ENCODE results near the gene FIGN.

The FIGN gene

DNA sequence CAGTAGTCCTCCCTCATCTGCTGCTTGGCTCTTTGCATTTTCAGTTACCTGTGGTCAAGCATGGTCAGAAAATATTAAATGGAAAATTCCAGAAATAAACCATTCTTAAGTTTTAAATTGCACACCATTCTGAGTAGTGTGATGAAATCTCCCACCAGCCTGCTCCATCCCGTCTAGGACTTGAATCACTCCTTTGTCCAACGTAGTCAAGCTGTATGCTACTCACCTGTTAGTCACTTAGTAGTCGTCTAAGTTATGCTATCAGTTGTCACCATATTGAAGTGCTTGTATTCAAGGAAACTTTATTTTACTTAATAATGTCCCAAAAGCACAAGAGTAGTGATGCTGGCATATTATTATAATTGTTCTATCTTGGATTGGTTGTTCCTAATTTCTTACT, 172.5 kb downstream of the FIGN start:
- no peak for DNase-seq (ENCODE audit: low read depth in 3 of 3)

DNA sequence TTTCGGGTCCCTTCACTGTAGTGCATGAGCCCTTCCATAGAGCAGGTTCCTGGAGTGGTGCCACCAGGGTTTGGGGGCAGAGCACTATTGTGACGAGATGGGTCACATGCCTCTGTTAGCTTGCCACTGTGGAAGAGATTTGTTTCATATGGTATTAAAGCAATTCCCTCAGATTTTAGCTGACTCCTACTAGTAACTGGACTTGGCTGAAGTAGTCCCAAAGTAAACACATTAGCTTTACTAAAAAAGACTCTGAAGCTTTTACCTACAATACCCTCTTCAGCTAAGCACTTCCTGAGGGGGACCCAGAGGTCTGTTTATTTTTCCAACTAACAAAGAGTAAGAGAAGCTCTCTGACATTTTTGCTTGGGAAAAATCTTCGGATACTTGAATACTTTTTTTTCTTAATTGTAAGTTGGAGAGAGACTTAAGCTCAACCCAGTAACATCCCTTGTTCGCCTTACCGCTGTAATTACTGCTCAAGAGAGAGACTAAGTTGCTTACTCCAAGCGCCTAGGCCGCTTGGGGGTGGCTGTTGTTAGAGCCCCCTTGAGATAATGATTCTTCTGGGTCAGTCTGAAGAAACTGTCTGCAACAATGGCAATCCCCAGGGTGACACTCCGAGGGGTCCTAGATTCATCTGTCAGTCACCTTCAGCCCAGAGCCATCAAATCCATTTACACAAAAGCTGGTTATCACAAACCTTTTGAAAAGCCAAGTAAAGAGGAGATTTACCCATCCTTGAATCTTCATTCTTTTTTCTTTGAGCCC, 177.4 kb downstream of the FIGN start:
- DNase-seq (ENCODE audit: low read depth in 3 of 3) = no peak

DNA sequence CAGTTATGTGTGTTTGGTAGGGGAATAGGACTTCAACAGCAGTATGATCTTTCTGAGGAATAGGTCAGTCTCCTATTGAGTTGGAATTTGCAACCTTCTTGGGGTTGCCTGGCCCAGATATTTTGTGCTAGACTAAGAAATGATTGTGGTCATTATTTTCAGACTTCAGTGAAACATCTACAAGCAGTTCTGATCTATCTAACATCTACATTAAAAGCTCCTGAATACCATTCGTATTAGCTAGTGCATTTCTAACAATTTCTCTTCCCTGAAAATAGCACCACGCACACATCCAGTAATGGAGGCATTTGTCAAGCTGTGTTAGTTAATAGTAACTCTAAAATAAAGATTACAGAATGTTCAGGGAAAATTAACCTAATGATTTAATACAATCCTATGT, 179.3 kb downstream of the FIGN start:
- no peak for DNase-seq (ENCODE audit: low read depth in 3 of 3)

DNA sequence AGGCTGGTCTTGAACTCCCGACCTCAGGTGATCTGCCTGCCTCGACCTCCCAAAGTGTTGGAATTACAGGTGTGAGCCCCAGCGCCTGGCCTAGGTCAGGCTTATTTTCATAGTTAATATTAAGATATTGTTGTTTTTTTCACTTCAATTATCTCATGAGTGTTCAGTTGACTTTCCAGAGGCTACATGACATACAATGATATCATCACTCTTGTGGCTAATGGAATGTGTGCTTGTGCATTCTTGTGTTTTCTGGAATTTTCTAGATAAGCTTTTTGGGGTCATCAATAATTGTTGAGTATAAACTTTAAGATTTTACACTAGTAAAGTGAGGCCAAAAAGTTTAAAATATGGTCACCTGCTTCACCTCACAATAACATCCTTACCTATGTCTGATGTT, 180.9 kb downstream of the FIGN start:
- DNase-seq (ENCODE audit: low read depth in 3 of 3) = no peak

DNA sequence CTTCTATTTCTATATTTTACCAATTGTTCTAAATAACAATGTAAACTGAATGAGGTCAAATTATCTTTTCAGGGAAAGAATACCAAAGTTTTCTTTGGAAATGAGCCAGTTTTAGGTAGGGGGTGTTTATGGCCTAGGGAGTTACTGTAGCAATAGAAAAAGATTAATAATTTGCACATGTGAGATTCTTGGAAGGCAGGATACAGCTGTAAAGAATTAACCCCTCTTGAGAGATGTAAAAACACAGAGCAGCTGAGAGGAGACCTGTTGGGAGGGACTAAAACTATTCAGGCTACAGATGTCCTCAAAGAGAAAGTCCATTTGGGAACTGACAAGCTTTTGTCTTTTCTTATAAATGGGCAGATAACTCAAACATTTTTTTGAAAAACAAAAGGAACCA, 182.2 kb downstream of the FIGN start:
- no peak for DNase-seq (ENCODE audit: low read depth in 3 of 3)

DNA sequence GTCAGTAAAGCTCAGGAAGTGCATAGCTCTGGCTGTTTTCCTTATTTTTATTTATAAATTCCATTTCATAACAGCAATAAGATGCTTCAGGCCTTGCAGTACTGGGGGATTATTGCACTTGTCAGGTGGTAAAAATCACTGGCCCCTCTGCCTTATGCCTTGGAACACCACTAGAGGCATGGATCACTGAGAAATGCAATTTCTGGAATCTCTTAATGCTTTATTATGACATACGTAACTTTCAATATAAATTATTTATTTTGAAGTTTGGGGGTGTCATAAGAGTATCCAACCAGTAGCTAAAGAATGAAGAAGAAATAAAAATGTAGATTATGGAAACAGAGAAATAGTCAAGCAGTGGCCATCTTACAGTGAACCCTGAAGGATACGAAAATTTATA, 183.1 kb downstream of the FIGN start:
- no peak for DNase-seq (ENCODE audit: low read depth in 3 of 3)

DNA sequence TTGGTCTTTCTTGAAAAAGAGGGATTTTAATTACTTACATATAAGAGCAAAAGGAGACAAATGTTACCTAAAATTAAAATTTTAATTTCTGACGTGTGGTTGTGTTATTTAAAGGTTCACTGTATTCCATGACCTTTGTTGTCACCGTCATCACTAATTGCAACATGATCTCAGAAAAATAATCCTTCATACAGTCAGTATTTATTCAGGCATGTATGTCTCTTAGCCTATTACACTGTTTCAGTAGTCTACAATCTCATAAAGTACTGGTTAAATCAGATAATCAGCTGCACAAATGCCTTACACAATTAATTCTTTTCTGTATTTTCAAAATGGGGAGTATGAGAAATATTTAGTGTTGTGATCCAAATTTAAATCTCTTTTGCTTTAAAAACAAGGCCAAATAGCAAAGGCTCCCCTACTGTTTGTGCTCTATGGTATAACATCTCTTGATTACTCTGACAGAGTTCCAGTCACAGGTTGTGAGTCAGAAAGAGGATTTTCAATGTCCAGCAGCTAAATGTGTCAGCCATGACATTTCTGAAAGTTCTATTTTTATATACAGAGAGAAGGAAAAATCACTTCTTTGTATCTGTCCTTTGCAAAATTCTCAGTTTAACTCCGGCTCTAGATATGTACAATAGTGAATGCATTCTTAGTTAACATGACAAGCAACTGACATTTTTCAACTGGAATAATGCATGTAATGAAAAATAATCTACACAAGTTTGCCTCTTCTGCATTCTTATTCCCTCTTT, 184.0 kb downstream of the FIGN start:
- DNase-seq (ENCODE audit: low read depth in 3 of 3) = no peak

DNA sequence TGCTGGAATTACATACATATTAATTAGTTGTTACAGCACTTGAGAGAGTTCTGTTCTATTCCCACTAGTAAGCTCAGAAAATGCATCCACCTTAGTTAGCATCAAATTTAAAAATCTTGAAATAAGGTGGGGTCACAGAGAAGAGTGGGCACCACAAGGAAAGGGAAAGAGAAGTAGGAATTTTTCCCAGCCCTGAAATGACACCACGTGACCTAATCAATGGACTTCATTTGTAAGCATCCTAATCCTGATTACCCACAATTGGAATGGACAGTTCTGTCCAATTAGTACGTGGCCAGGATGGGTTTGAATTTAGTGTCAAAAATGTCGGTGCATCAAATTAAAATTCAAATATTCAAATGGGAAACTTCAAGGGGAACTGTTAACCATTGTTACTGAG, 186.8 kb downstream of the FIGN start:
- no peak for DNase-seq (ENCODE audit: low read depth in 3 of 3)
